ENCODE measurements around the gene SLC47A1.
A peak's percentile ranks its signal among the peaks of the same experiment; 100 is the strongest.

The SLC47A1 gene

DNA sequence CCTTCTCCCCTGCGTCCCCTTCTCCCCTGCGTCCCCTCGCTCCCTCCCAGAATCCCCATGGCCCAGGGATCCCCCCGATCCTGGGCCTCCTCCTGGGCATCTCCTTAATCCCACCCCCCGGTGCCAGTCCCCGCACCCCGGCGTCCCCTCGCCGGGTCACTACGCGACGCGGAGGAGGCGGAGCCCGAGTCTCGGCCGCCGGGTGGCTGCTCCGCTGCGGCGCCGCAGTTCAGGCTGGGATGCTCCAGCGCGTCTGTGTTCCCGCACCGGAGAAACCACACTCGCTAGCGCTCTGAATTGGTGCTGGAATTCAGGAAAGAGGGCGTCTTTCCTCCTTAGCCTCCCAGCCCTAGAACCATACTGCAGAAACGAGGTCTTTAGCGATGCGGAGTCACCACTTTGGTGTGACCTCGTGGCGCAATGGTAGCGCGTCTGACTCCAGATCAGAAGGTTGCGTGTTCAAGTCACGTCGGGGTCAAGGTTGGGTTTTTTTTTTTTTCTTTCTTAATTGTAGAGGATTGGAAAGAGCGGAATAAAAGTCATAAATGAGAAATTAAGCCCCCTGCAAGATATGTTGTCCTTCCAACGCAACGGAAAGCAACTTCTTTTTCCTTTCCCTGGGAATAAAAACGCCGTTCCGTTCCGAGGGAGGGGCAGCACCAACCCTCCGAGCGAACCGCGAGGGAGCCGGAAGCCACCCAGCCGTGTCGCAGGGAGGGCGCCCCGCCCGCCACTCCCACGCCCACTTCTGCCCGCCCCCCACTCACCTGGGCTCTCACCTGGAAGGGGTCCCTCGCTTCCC, 25.7 kb upstream of the SLC47A1 start (continued):
- TF ChIP-seq, protein P1, sequence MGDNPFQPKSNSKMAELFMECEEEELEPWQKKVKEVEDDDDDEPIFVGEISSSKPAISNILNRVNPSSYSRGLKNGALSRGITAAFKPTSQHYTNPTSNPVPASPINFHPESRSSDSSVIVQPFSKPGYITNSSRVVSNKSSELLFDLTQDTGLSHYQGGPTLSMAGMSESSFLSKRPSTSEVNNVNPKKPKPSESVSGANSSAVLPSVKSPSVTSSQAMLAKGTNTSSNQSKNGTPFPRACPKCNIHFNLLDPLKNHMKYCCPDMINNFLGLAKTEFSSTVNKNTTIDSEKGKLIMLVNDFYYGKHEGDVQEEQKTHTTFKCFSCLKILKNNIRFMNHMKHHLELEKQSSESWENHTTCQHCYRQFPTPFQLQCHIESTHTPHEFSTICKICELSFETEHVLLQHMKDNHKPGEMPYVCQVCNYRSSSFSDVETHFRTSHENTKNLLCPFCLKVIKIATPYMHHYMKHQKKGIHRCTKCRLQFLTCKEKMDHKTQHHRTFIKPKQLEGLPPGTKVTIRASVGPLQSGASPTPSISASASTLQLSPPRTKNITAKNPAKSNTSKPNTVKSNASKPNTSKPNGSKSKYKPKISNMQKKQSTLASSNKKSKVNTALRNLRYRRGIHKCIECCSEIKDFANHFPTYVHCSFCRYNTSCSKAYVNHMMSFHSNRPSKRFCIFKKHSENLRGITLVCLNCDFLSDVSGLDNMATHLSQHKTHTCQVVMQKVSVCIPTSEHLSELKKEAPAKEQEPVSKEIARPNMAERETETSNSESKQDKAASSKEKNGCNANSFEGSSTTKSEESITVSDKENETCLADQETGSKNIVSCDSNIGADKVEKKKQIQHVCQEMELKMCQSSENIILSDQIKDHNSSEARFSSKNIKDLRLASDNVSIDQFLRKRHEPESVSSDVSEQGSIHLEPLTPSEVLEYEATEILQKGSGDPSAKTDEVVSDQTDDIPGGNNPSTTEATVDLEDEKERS (tag by site-specific recombination; IDR thresholded peaks at IDR 0.05): peak; percentile 82; the same call in 1 of the 2 replicates
- TF ChIP-seq, protein P2, sequence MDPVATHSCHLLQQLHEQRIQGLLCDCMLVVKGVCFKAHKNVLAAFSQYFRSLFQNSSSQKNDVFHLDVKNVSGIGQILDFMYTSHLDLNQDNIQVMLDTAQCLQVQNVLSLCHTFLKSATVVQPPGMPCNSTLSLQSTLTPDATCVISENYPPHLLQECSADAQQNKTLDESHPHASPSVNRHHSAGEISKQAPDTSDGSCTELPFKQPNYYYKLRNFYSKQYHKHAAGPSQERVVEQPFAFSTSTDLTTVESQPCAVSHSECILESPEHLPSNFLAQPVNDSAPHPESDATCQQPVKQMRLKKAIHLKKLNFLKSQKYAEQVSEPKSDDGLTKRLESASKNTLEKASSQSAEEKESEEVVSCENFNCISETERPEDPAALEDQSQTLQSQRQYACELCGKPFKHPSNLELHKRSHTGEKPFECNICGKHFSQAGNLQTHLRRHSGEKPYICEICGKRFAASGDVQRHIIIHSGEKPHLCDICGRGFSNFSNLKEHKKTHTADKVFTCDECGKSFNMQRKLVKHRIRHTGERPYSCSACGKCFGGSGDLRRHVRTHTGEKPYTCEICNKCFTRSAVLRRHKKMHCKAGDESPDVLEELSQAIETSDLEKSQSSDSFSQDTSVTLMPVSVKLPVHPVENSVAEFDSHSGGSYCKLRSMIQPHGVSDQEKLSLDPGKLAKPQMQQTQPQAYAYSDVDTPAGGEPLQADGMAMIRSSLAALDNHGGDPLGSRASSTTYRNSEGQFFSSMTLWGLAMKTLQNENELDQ (tag by site-specific recombination; IDR thresholded peaks at IDR 0.05; ENCODE audit: low read depth): no peak
- peak; percentile 100 for TF ChIP-seq IKZF3 (tag by site-specific recombination; IDR thresholded peaks at IDR 0.05)
- TF ChIP-seq, protein P3, sequence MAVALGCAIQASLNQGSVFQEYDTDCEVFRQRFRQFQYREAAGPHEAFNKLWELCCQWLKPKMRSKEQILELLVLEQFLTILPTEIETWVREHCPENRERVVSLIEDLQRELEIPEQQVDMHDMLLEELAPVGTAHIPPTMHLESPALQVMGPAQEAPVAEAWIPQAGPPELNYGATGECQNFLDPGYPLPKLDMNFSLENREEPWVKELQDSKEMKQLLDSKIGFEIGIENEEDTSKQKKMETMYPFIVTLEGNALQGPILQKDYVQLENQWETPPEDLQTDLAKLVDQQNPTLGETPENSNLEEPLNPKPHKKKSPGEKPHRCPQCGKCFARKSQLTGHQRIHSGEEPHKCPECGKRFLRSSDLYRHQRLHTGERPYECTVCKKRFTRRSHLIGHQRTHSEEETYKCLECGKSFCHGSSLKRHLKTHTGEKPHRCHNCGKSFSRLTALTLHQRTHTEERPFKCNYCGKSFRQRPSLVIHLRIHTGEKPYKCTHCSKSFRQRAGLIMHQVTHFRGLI (tag by site-specific recombination; IDR thresholded peaks at IDR 0.05): no peak; the same call in 1 of the 2 replicates
- TF ChIP-seq ZNF426 (tag by site-specific recombination; IDR thresholded peaks at IDR 0.05): no peak
- TF ChIP-seq ZNF114 (tag by site-specific recombination; IDR thresholded peaks at IDR 0.05): no peak
- peak; percentile 25; the same call in 1 of the 2 replicates for TF ChIP-seq ZBTB7A (tag by site-specific recombination; IDR thresholded peaks at IDR 0.05; ENCODE audit: low read depth)
- TF ChIP-seq, protein P4, sequence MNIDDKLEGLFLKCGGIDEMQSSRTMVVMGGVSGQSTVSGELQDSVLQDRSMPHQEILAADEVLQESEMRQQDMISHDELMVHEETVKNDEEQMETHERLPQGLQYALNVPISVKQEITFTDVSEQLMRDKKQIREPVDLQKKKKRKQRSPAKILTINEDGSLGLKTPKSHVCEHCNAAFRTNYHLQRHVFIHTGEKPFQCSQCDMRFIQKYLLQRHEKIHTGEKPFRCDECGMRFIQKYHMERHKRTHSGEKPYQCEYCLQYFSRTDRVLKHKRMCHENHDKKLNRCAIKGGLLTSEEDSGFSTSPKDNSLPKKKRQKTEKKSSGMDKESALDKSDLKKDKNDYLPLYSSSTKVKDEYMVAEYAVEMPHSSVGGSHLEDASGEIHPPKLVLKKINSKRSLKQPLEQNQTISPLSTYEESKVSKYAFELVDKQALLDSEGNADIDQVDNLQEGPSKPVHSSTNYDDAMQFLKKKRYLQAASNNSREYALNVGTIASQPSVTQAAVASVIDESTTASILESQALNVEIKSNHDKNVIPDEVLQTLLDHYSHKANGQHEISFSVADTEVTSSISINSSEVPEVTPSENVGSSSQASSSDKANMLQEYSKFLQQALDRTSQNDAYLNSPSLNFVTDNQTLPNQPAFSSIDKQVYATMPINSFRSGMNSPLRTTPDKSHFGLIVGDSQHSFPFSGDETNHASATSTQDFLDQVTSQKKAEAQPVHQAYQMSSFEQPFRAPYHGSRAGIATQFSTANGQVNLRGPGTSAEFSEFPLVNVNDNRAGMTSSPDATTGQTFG (tag by site-specific recombination; IDR thresholded peaks at IDR 0.05; ENCODE audit: borderline replicate concordance): no peak
- TF ChIP-seq, protein P5, sequence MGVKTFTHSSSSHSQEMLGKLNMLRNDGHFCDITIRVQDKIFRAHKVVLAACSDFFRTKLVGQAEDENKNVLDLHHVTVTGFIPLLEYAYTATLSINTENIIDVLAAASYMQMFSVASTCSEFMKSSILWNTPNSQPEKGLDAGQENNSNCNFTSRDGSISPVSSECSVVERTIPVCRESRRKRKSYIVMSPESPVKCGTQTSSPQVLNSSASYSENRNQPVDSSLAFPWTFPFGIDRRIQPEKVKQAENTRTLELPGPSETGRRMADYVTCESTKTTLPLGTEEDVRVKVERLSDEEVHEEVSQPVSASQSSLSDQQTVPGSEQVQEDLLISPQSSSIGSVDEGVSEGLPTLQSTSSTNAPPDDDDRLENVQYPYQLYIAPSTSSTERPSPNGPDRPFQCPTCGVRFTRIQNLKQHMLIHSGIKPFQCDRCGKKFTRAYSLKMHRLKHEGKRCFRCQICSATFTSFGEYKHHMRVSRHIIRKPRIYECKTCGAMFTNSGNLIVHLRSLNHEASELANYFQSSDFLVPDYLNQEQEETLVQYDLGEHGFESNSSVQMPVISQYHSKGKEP (tag by site-specific recombination; IDR thresholded peaks at IDR 0.05): peak; percentile 39; the same call in 1 of the 2 replicates
- TF ChIP-seq ZNF561 (tag by site-specific recombination; IDR thresholded peaks at IDR 0.05; ENCODE audit: borderline replicate concordance): 0 out of 2 replicates have a peak, but pooled peaks have one; percentile 72
- TF ChIP-seq ZNF791 (tag by site-specific recombination; IDR thresholded peaks at IDR 0.05): no peak
- TF ChIP-seq ZNF354C (tag by site-specific recombination; IDR thresholded peaks at IDR 0.05; ENCODE audit: borderline replicate concordance, low read depth): no peak
- peak; percentile 64; the same call in 1 of the 2 replicates for TF ChIP-seq ZNF664 (tag by site-specific recombination; IDR thresholded peaks at IDR 0.05)
- peak; percentile 95 for TF ChIP-seq ZBTB8A (tag by site-specific recombination; IDR thresholded peaks at IDR 0.05)
- TF ChIP-seq ZNF521 (tag by site-specific recombination; IDR thresholded peaks at IDR 0.05): no peak
- peak; percentile 61; the same call in 1 of the 2 replicates for TF ChIP-seq GFI1B (tag by site-specific recombination; IDR thresholded peaks at IDR 0.05)
- no peak for TF ChIP-seq ZNF48 (tag by site-specific recombination; IDR thresholded peaks at IDR 0.05)
- TF ChIP-seq, protein P6, sequence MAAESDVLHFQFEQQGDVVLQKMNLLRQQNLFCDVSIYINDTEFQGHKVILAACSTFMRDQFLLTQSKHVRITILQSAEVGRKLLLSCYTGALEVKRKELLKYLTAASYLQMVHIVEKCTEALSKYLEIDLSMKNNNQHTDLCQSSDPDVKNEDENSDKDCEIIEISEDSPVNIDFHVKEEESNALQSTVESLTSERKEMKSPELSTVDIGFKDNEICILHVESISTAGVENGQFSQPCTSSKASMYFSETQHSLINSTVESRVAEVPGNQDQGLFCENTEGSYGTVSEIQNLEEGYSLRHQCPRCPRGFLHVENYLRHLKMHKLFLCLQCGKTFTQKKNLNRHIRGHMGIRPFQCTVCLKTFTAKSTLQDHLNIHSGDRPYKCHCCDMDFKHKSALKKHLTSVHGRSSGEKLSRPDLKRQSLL (tag by site-specific recombination; IDR thresholded peaks at IDR 0.05): peak; percentile 91
- TF ChIP-seq ZNF629 (tag by site-specific recombination; IDR thresholded peaks at IDR 0.05): peak; percentile 87
- TF ChIP-seq, protein P7, sequence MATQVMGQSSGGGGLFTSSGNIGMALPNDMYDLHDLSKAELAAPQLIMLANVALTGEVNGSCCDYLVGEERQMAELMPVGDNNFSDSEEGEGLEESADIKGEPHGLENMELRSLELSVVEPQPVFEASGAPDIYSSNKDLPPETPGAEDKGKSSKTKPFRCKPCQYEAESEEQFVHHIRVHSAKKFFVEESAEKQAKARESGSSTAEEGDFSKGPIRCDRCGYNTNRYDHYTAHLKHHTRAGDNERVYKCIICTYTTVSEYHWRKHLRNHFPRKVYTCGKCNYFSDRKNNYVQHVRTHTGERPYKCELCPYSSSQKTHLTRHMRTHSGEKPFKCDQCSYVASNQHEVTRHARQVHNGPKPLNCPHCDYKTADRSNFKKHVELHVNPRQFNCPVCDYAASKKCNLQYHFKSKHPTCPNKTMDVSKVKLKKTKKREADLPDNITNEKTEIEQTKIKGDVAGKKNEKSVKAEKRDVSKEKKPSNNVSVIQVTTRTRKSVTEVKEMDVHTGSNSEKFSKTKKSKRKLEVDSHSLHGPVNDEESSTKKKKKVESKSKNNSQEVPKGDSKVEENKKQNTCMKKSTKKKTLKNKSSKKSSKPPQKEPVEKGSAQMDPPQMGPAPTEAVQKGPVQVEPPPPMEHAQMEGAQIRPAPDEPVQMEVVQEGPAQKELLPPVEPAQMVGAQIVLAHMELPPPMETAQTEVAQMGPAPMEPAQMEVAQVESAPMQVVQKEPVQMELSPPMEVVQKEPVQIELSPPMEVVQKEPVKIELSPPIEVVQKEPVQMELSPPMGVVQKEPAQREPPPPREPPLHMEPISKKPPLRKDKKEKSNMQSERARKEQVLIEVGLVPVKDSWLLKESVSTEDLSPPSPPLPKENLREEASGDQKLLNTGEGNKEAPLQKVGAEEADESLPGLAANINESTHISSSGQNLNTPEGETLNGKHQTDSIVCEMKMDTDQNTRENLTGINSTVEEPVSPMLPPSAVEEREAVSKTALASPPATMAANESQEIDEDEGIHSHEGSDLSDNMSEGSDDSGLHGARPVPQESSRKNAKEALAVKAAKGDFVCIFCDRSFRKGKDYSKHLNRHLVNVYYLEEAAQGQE (tag by site-specific recombination; IDR thresholded peaks at IDR 0.05): peak; percentile 50; the same call in 1 of the 2 replicates
- no peak for TF ChIP-seq ZNF549 (tag by site-specific recombination; IDR thresholded peaks at IDR 0.05)
- no peak for TF ChIP-seq ZNF747 (tag by site-specific recombination; IDR thresholded peaks at IDR 0.05)

Measured in HEK293 (cell line).